ENCODE measurements around the gene PGPEP1.
"Not testable (repeated sequence)": the region's sequence is repeated elsewhere in the genome, so short reads cannot be mapped to it uniquely, and the experiment has no call there.

Gene PGPEP1

DNA sequence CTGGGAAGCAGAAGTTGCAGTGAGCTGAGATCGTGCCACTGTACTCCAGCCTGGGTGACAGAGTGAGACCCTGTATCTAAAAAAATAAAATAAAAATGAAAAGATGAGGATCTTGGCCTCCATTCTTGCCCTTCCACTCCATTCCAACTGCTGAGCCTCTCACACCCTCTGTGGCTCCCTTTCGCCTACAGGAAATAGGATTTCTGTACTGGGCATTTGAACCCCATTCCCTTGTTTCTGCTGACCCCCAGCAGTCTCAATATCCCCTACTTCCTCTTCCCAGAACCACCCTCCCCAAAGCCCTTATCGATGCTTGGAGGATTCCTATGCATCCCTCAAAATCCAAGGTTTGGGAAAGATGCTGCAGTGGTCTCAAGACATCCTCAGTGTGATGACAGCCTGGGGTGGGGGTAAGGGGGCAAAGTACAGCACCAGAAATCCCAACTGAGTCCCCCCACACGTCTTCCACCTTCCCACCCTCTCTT, 33.1 kb downstream of the PGPEP1 start:
- Histone ChIP-seq H3K9me3 (ENCODE audit: insufficient read depth, low read depth, low read length) (no peaks in the 10 kb centered on the region), H3K9ac (ENCODE audit: low read depth, low read length) (peak overlapping the region; percentile 58; the same call in 1 of the 2 replicates), H3K27me3 (ENCODE audit: insufficient read depth, low read length) (no peaks in the 10 kb centered on the region), H3K4me1 (ENCODE audit: insufficient read depth, low read length) (peaks cover 11% of the 10 kb centered on the region; the same call in 1 of the 2 replicates), H3K4me3 (ENCODE audit: low read length) (no peak overlapping the region), H3K27ac (ENCODE audit: low read depth, low read length) (peak overlapping the region; percentile 85), H3K36me3 (ENCODE audit: insufficient read depth, low read length) (no peaks in the 10 kb centered on the region)
- WGBS: 72% methylated on average over 4 of the region's 4 CpGs

DNA sequence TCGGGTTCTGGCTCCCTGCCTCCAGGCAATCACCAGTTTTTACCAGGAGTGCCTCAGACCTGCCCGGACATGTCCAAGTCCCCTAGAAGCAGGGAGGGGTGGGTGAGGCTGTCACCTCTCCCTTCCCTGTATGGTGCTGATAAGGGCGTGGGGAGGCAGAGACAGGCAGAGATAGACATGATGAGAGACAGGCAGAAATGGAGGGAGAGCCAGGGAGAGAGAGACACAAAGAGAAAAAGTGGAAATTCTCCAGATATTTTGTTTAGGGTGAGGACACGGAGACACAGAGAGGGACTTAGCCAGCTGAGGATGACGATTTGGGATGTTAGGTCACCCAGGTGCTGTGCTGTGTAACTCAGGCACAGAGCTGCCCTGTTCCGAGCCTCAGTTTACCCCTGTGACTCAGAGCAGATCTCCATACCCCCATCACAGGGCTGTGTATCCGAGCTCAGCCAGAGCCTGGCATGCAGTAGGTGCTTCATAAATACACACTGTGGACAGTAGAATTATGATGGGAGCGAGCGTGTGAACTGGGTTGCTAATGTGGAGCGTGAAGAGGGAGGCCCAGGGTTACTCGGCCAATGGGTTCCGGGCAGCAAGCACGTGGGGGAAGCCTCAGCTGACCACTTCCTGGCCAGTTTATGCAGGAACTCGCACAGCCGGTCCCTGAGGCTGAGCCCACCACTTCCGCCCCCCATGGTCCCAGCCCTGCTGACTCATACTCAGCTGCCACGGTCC, 33.7 kb downstream of the PGPEP1 start:
- Histone ChIP-seq H3K27me3 (ENCODE audit: insufficient read depth, low read length) (no peaks in the 10 kb centered on the region), H3K4me1 (ENCODE audit: insufficient read depth, low read length) (peaks cover 11% of the 10 kb centered on the region; the same call in 1 of the 2 replicates), H3K9me3 (ENCODE audit: insufficient read depth, low read depth, low read length) (no peaks in the 10 kb centered on the region), H3K4me3 (ENCODE audit: low read length) (no peak overlapping the region), H3K36me3 (ENCODE audit: insufficient read depth, low read length) (no peaks in the 10 kb centered on the region), H3K27ac (ENCODE audit: low read depth, low read length) (peak overlapping the region; percentile 85), H3K9ac (ENCODE audit: low read depth, low read length) (peak overlapping the region; percentile 58)
- 33% methylated on average over 17 of the region's 17 CpGs for WGBS

DNA sequence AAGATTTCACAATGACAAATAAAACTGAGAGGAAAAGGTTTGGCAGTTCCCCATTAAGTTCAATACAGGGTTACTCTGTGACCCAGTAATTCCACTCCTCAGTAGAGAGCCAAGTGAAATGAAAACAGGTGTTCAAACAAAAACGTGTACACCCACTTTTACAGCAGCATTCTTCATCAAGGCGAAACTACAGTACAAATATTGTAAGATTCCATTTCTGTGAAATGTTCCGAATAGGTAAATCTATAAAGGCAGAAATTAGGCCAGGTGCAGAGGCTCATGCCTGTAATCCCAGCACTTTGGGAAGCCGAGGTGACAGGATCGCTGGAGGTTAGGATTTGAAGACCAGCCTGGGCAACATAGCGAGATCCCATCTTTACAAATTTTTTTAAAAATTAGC, 36.6 kb downstream of the PGPEP1 start:
- no peaks in the 10 kb centered on the region for H3K27me3 ChIP-seq (ENCODE audit: insufficient read depth, low read length)
- H3K9me3 ChIP-seq (ENCODE audit: insufficient read depth, low read depth, low read length): no peaks in the 10 kb centered on the region
- no peak overlapping the region for H3K9ac ChIP-seq (ENCODE audit: low read depth, low read length)
- H3K36me3 ChIP-seq (ENCODE audit: insufficient read depth, low read length): no peaks in the 10 kb centered on the region
- H3K27ac ChIP-seq (ENCODE audit: low read depth, low read length): no peak overlapping the region
- H3K4me3 ChIP-seq (ENCODE audit: low read length): no peak overlapping the region
- 98% methylated on average over 6 of the region's 6 CpGs for WGBS
- peaks cover 11% of the 10 kb centered on the region; the same call in 1 of the 2 replicates for H3K4me1 ChIP-seq (ENCODE audit: insufficient read depth, low read length)

DNA sequence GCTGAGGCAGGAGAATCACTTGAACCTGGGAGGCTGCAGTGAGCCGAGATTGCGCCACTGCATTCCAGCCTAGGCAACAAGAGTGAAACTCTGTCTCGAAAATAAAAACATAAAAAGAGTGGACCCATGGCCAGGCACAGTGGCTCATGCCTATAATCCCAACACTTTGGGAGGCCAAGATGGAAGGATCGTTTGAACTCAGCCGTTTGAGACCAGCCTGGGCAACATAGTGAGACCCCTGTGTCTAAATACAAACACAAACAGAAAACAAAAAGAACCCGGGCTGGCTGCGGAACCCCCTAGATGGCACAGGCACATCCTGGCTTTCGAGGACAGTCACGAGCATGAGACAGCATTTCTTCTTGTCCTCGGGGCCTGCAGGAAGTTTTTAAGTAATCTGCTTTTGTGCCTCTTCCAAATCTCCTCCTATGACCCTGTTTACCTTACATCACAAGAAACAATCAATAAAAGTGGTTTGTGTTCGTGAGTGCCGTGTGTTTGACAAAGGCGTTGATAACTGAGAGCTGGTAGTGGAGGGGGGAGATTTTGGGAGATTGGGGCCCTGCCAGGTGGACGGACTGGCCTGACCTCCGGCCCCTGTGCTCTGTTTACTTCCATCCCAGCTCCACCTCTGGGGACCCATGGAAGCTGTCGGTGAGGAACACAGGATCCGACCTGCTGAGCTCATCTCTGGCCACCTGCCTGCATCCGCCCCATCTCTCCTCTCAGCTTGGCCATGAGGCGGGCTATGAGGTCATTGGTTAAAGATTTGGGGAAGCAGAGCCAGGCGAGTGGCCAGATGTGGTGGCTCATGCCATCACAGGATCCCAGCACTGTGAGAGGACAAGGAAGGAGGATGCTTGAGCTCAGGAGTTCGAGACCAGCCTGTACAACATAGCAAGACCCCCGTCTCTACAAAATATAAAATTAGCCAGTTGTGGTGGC, 39.7 kb downstream of the PGPEP1 start:
- no peak overlapping the region for H3K9ac ChIP-seq (ENCODE audit: low read depth, low read length)
- no peaks in the 10 kb centered on the region for H3K4me1 ChIP-seq (ENCODE audit: insufficient read depth, low read length)
- WGBS: 83% methylated on average over 22 of the region's 22 CpGs
- H3K27ac ChIP-seq (ENCODE audit: low read depth, low read length): no peak overlapping the region
- no peak overlapping the region for H3K4me3 ChIP-seq (ENCODE audit: low read length)
- no peaks in the 10 kb centered on the region for H3K27me3 ChIP-seq (ENCODE audit: insufficient read depth, low read length)
- no peaks in the 10 kb centered on the region for H3K9me3 ChIP-seq (ENCODE audit: insufficient read depth, low read depth, low read length)
- H3K36me3 ChIP-seq (ENCODE audit: insufficient read depth, low read length): no peaks in the 10 kb centered on the region

GRCh38 chr19:18380843-18381242, 40.4 kb downstream of the PGPEP1 start:
- H3K4me1 ChIP-seq (ENCODE audit: insufficient read depth, low read length): peaks cover 5% of the 10 kb centered on the region; the same call in 1 of the 2 replicates
- H3K36me3 ChIP-seq (ENCODE audit: insufficient read depth, low read length): no peaks in the 10 kb centered on the region
- H3K9ac ChIP-seq (ENCODE audit: low read depth, low read length): no peak overlapping the region
- no peaks in the 10 kb centered on the region for H3K9me3 ChIP-seq (ENCODE audit: insufficient read depth, low read depth, low read length)
- H3K27me3 ChIP-seq (ENCODE audit: insufficient read depth, low read length): no peaks in the 10 kb centered on the region
- 78% methylated on average over 3 of the region's 3 CpGs for WGBS
- H3K4me3 ChIP-seq (ENCODE audit: low read length): no peak overlapping the region
- no peak overlapping the region for H3K27ac ChIP-seq (ENCODE audit: low read depth, low read length)

DNA sequence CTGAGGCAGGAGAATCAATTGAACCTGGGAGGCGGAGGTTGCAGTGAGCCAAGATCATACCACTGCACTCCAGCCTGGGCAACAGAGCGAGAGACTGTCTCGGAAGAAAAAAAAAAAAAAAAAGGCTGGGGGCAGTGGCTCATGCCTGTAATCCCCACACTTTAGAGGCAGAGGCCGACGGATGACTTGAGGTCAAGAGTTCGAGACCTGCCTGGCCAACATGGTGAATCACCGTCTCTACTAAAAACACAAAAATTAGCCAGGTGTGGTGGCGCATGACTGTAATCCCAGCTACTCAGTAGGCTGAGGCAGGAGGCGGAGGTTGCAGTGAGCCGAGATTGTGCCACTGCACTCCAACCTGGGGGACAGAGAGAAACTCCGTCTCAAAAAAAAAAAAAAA, 43.2 kb downstream of the PGPEP1 start:
- H3K36me3 ChIP-seq (ENCODE audit: insufficient read depth, low read length); H3K4me3 ChIP-seq (ENCODE audit: low read length); H3K9me3 ChIP-seq (ENCODE audit: insufficient read depth, low read depth, low read length); H3K27ac ChIP-seq (ENCODE audit: low read depth, low read length); H3K9ac ChIP-seq (ENCODE audit: low read depth, low read length); H3K4me1 ChIP-seq (ENCODE audit: insufficient read depth, low read length): not testable (repeated sequence)
- 92% methylated on average over 11 of the region's 11 CpGs for WGBS
- H3K27me3 ChIP-seq (ENCODE audit: insufficient read depth, low read length): peaks cover 19% of the 10 kb centered on the region

DNA sequence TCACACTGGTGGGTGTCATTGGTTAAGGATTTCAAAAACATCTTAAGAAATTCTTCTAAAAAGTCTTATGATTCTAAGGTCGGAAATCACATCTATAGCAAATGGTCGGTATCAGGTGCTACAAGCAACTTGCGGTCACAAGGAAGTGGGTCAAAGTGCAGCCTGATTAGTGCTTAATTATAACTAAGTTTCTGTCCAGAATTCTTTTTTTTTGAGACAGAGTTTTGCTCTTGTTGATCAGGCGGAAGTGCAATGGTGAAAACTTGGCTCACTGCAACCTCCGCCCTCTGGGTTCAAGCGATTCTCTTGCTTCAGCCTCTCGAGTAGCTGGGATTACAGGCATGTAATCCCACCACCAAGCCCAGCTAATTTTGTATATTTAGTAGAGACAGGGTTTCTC, 44.4 kb downstream of the PGPEP1 start:
- no peaks in the 10 kb centered on the region for H3K9me3 ChIP-seq (ENCODE audit: insufficient read depth, low read depth, low read length)
- H3K36me3 ChIP-seq (ENCODE audit: insufficient read depth, low read length): no peaks in the 10 kb centered on the region
- peaks cover 25% of the 10 kb centered on the region for H3K27me3 ChIP-seq (ENCODE audit: insufficient read depth, low read length)
- 93% methylated on average over 7 of the region's 7 CpGs for WGBS
- H3K4me1 ChIP-seq (ENCODE audit: insufficient read depth, low read length): peaks cover 6% of the 10 kb centered on the region; the same call in 1 of the 2 replicates
- no peak overlapping the region for H3K9ac ChIP-seq (ENCODE audit: low read depth, low read length)
- no peak overlapping the region for H3K4me3 ChIP-seq (ENCODE audit: low read length)
- no peak overlapping the region for H3K27ac ChIP-seq (ENCODE audit: low read depth, low read length)

- H3K4me1 ChIP-seq (ENCODE audit: insufficient read depth, low read length): peaks cover 6% of the 10 kb centered on the region; the same call in 1 of the 2 replicates
- no peak overlapping the region for H3K9ac ChIP-seq (ENCODE audit: low read depth, low read length)
- no peak overlapping the region for H3K4me3 ChIP-seq (ENCODE audit: low read length)
- H3K36me3 ChIP-seq (ENCODE audit: insufficient read depth, low read length): no peaks in the 10 kb centered on the region
- H3K9me3 ChIP-seq (ENCODE audit: insufficient read depth, low read depth, low read length): no peaks in the 10 kb centered on the region
- peaks cover 25% of the 10 kb centered on the region for H3K27me3 ChIP-seq (ENCODE audit: insufficient read depth, low read length)
- WGBS: 93% methylated on average over 3 of the region's 3 CpGs
- H3K27ac ChIP-seq (ENCODE audit: low read depth, low read length): no peak overlapping the region
These were observed 44.9 kb downstream of the PGPEP1 start for GRCh38 chr19:18385359-18385674.

DNA sequence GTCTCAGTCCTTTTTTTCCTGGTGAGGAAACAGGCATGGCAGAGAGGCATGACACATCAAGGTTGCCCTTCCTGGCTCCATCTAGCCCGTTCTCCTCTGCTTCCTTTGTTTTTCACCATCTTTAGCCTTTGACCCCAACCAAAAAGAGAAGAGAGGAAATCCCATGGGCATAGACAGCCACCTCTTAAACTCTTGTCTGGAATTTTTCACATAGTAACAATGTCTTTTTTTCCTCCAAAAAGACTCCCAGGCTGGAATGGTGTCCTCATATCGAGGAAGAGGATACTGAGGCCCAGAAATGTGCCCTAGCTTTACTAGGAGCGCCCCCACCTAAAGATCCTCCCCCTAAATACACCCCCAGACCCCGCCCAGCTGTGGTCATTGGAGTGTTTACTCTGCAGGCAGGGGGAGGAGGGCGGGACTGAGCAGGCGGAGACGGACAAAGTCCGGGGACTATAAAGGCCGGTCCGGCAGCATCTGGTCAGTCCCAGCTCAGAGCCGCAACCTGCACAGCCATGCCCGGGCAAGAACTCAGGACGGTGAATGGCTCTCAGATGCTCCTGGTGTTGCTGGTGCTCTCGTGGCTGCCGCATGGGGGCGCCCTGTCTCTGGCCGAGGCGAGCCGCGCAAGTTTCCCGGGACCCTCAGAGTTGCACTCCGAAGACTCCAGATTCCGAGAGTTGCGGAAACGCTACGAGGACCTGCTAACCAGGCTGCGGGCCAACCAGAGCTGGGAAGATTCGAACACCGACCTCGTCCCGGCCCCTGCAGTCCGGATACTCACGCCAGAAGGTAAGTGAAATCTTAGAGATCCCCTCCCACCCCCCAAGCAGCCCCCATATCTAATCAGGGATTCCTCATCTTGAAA, 45.5 kb downstream of the PGPEP1 start, which contains the start of gene GDF15:
GDF15 (plus strand) TSS at position 484 of the 868 bp plus-strand sequence; CDS start at position 516, 32 bp downstream.
- 0 out of 2 replicates have a peak within 1 kb of the TSS, but pooled peaks have one; percentile 38 for H3K9ac ChIP-seq (ENCODE audit: low read depth, low read length)
- 68% methylated on average over 33 of the region's 33 CpGs for WGBS
- H3K27ac ChIP-seq (ENCODE audit: low read depth, low read length): no peak within 1 kb of the TSS

GRCh38 chr19:18386543-18387271, 46.3 kb downstream of the PGPEP1 start:
- Histone ChIP-seq H3K4me3 (ENCODE audit: low read length) (peak overlapping the region; percentile 34), H3K36me3 (ENCODE audit: insufficient read depth, low read length) (no peaks in the 10 kb centered on the region), H3K9me3 (ENCODE audit: insufficient read depth, low read depth, low read length) (no peaks in the 10 kb centered on the region), H3K27me3 (ENCODE audit: insufficient read depth, low read length) (peaks cover 25% of the 10 kb centered on the region), H3K27ac (ENCODE audit: low read depth, low read length) (no peak overlapping the region), H3K4me1 (ENCODE audit: insufficient read depth, low read length) (peaks cover 6% of the 10 kb centered on the region; the same call in 1 of the 2 replicates), H3K9ac (ENCODE audit: low read depth, low read length) (no peak overlapping the region)
- WGBS: 88% methylated on average over 14 of the region's 14 CpGs

More for the DNA sequence above, 45.5 kb downstream of the PGPEP1 start, which contains the start of gene GDF15:
- H3K4me1 ChIP-seq (ENCODE audit: insufficient read depth, low read length): peaks cover 6% of the 10 kb centered on the region; the same call in 1 of the 2 replicates
- H3K27me3 ChIP-seq (ENCODE audit: insufficient read depth, low read length): peaks cover 25% of the 10 kb centered on the region
- peak within 1 kb of the TSS; percentile 34 for H3K4me3 ChIP-seq (ENCODE audit: low read length)
- no peaks in the 10 kb centered on the region for H3K36me3 ChIP-seq (ENCODE audit: insufficient read depth, low read length)
- no peaks in the 10 kb centered on the region for H3K9me3 ChIP-seq (ENCODE audit: insufficient read depth, low read depth, low read length)
